Spleen (tissue), 7 donors: Measurements from ENCODE around the gene POC5.

Experiments
- CTCF ChIP-seq, 11 experiments: fragments of 200-600 bp in 7 of 11; fragments of 450-650 bp in 4 of 11; sonication (generic) in 4 of 11; IDR thresholded peaks in 8 of 11; conservative IDR thresholded peaks in 3 of 11; 1 replicate in 7 of 11; 2 replicates in 4 of 11; pipeline versions ENCODE4 v1.4.0 to v1.8.0; 2016 to 2021; ENCODE audit warnings: antibody characterized with exemption in 11 of 11, inconsistent platforms in 4 of 11, mild to moderate bottlenecking in 1 of 11
- POLR2A ChIP-seq, 3 donors: fragments of 450-650 bp; IDR thresholded peaks; one replicate each; pipeline ENCODE4 v1.5.1; 2017; ENCODE audit warnings: antibody characterized with exemption in 3 of 3, mild to moderate bottlenecking in 1 of 3
- POLR2AphosphoS5 ChIP-seq, 3 donors: sonication (generic); formaldehyde crosslinking; IDR thresholded peaks; one replicate each; pipeline ENCODE4 v1.5.1; 2017; ENCODE audit warnings: antibody characterized with exemption in 3 of 3
- donor health status: DM: no; HTN: no; CAD: no; lungs with moderate emphysema.
- donor health status: DM: no; HTN: no; CAD: no.
- donor health status: DM: no; HTN: no; CAD: no.

GRCh38 chr5:75707911-75708509 lies 9.2 kb downstream of the POC5 start:
- TF ChIP-seq CTCF (IDR thresholded peaks at IDR 0.05 in 8 of 11, conservative IDR thresholded peaks at IDR 0.05 in 3 of 11), result no peak
- TF ChIP-seq POLR2AphosphoS5 (IDR thresholded peaks at IDR 0.05), result no peak
- TF ChIP-seq POLR2A (IDR thresholded peaks at IDR 0.05), result no peak
